NB4 (cell line): ENCODE measurements around the gene CAMK2A.

Source experiments
- DNase-seq: peaks from one replicate; pipeline ENCODE4 v3.0.0; 2010; ENCODE audit warnings: low read depth
- H3K4me3 ChIP-seq: one replicate; pipeline ENCODE4 v1.5.1; 2011; ENCODE audit warnings: mild to moderate bottlenecking, low read depth, low read length, moderate library complexity
- MYC ChIP-seq: IDR thresholded peaks from 2 replicates; pipeline ENCODE4 v1.6.1; 2011; ENCODE audit warnings: low read depth, low read length
- POLR2A ChIP-seq: IDR thresholded peaks from 2 replicates; pipeline ENCODE4 v1.6.1; 2011; ENCODE audit warnings: mild to moderate bottlenecking; ENCODE audit not compliant: insufficient read length; ENCODE audit errors: extremely low read depth
- TF ChIP-seq, protein P1 (sequence below): IDR thresholded peaks from one replicate; pipeline ENCODE4 v1.5.1; 2012; ENCODE audit warnings: low read depth, low read length
- TF ChIP-seq, protein P2 (sequence below): IDR thresholded peaks from 2 replicates; pipeline ENCODE4 v1.6.1; 2011; ENCODE audit warnings: low read depth, low read length

CAMK2A gene

DNA sequence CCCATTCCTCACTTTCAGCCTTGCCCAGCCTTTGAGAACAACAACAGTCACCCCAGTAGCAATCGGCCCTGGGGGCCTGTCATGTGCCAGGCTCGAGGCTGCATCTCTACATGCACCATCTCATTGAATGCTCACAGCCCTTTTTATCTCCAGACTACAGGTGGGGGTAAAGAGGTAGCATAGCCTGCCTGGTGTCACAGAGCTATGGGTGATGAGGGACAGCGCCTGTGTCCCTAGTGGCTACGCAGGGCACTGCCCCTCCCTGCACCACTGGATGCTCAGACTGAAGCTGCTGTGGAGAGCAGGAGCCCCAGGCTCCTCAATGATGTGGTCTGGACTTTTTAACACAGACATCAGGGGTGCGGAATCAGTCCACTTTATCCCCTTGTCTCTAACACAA, 2.8 kb downstream of the CAMK2A start:
- DNase-seq, result peak; percentile 47

DNA sequence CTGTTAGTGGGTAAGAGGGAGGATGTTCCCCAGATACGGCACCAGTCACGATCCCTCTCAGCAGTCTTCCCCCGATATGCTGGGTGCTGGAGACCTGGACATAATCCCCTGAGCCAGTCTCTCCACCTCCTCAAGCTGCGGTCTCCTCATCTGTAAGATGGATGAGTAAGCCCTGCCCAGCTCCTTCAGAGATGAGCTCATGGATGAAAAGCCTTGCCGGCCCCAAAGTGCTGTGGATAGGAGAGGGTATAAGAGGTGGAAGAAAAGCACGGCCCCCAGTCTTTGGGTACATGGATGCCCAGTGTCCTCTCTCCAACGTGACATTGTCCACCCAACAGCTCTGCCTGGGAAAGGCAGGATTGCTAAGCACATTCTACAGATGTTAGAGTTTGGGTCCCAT, 4.5 kb downstream of the CAMK2A start:
- no peak for DNase-seq
- TF ChIP-seq POLR2A, result no peak
- TF ChIP-seq MYC, result no peak
- TF ChIP-seq, protein P1, sequence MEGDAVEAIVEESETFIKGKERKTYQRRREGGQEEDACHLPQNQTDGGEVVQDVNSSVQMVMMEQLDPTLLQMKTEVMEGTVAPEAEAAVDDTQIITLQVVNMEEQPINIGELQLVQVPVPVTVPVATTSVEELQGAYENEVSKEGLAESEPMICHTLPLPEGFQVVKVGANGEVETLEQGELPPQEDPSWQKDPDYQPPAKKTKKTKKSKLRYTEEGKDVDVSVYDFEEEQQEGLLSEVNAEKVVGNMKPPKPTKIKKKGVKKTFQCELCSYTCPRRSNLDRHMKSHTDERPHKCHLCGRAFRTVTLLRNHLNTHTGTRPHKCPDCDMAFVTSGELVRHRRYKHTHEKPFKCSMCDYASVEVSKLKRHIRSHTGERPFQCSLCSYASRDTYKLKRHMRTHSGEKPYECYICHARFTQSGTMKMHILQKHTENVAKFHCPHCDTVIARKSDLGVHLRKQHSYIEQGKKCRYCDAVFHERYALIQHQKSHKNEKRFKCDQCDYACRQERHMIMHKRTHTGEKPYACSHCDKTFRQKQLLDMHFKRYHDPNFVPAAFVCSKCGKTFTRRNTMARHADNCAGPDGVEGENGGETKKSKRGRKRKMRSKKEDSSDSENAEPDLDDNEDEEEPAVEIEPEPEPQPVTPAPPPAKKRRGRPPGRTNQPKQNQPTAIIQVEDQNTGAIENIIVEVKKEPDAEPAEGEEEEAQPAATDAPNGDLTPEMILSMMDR, result no peak
- H3K4me3 ChIP-seq, result no peak overlapping the region

More for the DNA sequence above, 2.8 kb downstream of the CAMK2A start:
- H3K4me3 ChIP-seq, result no peak overlapping the region
- TF ChIP-seq MYC, result no peak
- TF ChIP-seq, protein P1, result peak; percentile 47
- TF ChIP-seq, protein P2, sequence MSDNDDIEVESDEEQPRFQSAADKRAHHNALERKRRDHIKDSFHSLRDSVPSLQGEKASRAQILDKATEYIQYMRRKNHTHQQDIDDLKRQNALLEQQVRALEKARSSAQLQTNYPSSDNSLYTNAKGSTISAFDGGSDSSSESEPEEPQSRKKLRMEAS, result no peak
- no peak for TF ChIP-seq POLR2A

DNA sequence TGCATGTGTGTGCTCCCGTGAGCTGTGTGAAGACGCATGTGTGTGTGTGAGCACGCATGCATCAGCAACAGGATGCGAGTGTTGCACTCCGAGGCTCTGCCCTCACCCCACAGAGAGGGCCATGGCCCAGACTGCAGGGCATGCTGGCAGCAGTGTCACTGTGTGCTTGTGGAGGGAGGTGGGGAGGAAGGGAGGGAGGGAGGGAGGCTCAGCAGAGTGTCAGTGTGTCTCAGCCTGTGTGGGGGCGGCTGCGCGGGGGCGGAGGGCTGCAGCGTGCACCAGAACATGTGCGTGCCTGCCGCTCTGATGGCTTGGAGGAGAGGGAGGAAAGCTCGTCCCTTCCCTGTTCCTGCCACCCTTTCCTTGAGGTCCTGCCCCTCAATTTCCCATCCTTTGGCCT, 5.3 kb downstream of the CAMK2A start:
- no peak overlapping the region for H3K4me3 ChIP-seq
- DNase-seq, result peak; percentile 73
- no peak; the same call in 1 of the 2 replicates for TF ChIP-seq MYC
- TF ChIP-seq, protein P2, result peak; percentile 55

DNA sequence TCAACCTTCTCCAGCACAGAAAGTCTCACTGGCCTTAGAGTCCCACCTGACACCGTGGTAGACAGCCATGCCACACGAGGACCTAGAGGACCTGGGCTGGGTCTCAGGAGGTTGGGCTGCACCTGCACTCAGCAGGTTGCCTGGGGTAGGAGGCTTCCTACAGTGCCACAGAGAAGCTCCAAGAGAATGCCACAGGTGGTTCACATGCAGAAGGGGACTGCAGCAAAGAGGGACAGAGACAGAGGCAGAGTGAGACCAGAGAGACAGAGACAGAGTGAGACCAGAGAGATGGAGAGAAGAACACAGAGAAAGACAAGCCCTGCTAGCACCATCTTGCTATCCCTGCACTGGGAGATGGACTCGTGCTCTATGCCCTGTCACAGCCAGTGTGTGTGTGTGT, 5.7 kb downstream of the CAMK2A start:
- TF ChIP-seq, protein P2, result no peak
- TF ChIP-seq, protein P1, result no peak
- TF ChIP-seq MYC, result no peak
- no peak for DNase-seq

DNA sequence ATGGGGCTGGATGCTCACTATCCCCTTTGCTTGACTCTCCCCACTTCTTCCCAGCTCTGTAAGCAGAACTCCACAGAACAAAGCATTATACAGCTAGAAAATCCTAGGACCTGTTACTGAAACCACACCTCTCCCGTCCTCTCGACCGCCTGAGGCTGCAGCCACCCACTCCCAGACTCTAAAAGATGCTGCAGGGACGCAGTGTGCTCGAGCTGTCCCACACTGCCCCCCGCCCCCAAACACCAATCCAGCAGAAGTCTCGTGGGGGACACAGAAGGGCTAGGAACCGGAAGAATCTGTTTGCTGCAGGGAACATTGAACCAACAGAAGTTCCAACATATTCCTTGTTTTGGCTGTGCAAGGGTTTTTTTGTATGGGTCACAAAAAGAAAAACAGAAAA, 7.6 kb downstream of the CAMK2A start:
- no peak for TF ChIP-seq MYC
- TF ChIP-seq, protein P1, result no peak
- TF ChIP-seq, protein P2, result no peak
- no peak for TF ChIP-seq POLR2A
- DNase-seq, result no peak
- no peak overlapping the region for H3K4me3 ChIP-seq

More for the DNA sequence above, 5.7 kb downstream of the CAMK2A start:
- H3K4me3 ChIP-seq, result no peak overlapping the region

DNA sequence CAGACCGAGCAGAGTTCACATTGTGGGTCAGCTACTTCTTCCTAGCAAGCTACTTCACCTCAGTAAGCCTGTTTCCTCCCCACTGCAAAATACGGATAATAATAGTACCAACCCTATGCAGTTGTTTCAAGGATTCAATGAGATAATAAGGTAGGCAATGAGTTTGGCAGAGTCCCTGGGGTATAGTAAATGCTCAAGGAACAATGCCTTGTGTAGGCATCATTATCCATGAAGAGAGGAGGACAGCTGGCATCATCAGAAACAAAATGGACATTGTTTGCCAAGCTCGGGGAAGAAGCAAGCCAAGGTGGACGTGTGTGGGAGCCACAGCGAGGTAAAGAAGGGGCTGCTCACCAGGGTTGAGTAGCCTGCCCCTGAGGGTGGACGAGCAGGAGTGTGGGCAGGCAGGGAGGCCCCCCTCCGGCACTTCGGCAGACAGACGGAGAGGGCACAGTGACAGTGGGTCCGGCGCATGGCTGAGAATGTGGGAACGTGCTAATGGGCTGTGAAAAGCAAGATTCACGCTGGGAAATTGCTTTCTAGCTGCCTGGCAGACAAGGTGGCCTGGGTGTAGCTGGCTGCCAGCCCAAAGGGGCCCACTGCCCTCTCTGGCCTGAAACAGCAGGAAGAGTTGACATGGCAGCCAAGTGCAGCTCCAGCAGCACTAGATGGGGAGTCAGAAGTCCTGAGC, 10.1 kb downstream of the CAMK2A start:
- DNase-seq, result no peak
- no peak overlapping the region for H3K4me3 ChIP-seq
- TF ChIP-seq, protein P2, result no peak
- TF ChIP-seq MYC (no peak), POLR2A (no peak)
- TF ChIP-seq, protein P1, result no peak
